Measurements from ENCODE around the gene FOXP1.

The FOXP1 gene

DNA sequence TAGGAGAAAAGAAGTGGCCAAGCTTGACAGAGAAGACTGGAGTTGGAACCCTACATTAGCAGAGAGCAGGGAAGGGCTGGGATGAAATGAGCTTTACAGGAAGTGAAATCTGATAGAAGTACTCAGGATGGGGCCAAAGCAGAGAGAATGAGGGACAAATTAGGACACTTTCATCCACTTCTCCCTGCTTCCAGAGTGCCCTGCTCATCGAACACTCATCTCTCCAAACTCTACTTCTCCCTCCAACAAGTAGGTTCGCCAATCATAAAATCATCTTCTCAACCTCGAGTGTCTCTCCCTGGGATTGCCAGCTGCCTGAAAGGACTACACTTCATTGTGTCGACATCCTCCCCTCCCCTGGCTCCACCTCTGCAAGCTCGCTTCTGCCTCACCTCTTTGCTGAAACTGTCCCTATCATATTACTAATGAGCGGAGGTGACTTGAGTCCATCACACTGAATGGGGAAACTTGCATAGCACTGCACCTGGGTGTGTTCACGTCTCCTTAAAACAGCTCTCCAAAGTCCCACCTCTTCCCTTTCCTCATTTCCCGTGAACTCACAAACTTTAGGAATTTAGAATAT, 365.8 kb downstream of the FOXP1 start:
- no peak for DNase-seq (ENCODE audit: low read depth, low spot score)

DNA sequence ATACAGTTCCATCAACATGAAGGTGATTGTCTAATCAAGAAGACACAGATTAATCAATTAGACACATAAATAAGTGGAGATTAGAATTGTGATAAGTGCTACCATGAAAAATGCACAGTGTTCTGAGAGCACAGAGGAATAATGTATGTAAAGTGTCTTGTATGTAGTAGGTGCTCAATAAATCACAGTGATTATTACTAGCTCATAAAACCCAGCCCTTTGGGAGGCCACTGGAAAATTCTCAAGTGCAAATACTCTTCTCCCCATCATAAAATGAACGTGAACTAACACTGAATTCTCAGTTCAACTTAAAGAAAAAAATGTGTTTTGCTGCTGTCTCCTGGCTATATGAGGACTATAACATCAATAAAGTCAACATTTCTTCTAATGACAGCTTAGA, 368.2 kb downstream of the FOXP1 start:
- no peak for DNase-seq (ENCODE audit: low read depth, low spot score)

DNA sequence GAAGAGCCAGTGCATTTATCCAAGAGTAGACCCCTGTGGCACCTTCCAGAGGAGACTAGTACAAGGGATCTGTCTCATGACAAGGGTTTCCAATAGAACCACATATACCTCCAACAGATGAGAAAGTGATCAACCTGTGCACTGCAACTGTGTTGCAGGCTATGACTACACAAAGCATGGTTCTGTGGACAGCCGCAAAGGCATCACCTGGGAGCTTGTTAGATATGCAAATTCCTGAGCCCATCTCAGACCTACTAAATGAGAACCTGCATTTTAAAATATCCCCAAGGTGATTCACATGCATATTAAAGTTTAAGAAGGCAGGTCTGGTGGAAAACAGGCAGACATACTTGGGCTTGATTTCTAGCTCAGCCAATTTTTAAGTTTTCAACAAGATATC, 368.7 kb downstream of the FOXP1 start:
- no peak for DNase-seq (ENCODE audit: low read depth, low spot score)

DNA sequence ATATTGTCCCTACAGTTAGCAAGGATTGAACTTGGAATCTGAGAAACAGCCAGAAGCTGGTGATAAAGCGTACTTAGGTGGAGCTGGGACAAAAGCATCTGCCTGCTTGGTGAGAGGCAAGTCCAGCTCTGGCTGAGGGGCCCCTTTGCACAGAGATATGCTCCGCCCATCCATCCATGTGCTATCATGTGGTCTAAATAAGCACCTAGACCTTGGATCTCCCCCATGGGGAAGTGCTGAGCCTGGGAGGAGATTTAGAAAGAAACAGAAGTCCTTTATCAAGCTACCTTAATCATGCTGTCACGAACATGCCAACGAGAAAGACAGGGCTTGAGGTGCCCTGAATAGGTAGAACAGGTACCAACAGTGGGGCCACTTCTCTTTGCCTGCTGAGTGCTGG, 369.5 kb downstream of the FOXP1 start:
- DNase-seq (ENCODE audit: low read depth, low spot score) = no peak

DNA sequence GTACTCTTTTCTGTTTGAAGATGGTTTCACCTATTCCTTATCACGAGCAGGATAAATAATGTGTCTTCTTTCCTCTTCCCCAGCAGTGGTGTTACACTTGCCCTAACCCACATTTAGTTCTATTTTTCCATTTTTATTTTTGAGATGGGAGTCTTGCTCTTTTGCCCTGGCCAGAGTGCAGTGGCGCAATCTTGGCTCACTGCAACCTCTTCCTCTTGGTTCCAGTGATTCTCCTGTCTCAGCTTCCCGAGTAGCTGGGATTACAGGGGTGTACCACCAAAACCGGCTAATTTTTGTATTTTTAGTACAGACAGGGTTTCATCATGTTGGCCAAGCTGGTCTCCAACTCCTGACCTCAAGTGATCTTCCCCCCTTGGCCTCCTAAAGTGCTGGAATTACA, 372.4 kb downstream of the FOXP1 start:
- no peak for DNase-seq (ENCODE audit: low read depth, low spot score)

DNA sequence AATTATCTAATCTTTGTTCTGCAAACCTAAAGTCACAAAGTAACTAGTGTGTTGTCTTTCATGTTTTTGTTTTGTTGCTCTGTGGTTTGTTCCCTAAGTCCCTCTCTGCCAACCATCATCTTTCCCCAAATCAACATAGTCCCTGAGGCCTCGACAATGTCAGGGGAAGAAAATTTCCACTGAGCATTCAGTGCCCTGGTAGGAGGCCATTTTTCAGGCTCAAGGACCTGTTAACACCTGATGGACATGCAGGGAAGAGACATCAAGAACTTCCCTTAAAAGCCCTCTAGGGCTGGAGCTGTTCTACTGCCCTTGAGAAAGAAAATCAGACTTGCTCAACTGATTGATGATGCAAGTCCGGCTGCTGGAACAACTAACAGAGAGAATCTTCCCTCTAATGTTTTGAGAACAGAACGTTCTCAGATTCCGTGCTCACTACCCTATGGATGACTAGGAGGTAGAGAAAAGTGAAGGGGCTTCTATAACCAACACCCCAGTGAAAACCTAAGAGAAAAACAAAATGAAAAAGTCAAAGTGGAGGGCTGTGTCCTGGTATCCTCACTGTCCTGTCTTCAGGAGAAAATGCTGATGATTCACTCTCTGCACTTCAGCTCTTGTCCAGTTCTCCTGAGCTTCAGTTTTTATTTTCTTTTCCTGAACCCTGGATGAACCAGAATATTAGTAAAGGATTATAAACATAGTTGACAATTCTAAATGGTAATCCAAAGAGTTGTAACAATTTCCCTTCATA, 373.1 kb downstream of the FOXP1 start:
- no peak for DNase-seq (ENCODE audit: low read depth, low spot score)

DNA sequence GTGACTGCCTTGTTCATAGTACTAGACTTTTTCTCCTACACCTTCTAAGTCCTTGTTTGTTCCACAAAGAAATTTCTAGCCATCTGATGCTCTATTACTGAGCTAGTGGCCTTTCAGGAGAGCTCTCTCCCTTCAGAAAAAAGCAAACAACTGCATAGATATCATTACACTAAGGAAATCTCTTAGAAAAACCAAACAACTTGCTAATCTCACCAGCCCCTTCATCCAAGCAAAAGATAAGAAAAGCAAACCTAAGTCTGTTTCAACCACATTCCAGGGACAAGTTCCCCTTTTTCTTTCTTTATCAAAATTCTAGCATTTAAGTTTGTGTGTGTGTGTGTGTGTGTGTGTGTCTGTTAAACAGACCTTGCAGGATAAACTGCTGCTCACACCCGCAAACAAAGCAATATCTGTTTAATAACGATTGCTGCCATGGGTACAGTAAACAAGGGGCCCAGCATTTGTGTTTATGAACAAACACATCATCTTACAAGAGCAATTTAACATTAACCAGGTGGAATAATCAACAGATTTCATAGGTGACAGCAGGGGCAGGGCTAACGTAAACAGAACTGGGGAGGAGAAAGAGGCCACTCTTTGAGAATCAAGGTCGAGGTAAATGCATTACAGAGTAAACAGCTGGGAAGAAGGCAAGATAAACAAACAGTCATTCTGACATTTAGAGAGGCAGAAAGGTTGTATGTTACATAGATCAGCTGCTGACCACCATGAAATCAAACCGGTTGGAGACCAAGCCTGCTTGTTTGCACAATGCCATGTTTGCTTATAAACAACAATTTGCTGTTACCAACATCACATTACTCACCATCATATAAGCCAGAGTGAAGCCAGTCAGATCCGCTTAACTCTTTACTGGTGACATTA, 375.1 kb downstream of the FOXP1 start:
- no peak for DNase-seq (ENCODE audit: low read depth, low spot score)

DNA sequence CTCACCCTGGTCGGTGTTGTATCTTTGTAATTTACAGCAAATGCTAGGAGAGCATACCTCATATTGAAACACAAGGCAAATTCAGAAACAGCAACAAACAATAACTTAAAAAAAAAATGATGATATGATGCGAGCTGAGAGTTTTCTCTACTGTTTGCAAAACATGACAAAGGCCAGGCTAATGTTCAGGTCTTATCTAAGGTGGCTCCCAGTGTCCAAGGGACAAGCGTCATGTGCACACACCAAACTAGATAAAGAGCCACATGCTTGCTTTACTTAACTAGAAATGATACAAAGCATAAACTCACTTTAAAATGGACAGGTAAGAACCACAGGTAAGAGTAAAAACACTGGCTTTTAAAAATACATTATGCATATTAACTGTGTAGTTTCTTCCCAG, 375.9 kb downstream of the FOXP1 start:
- no peak for DNase-seq (ENCODE audit: low read depth, low spot score)

DNA sequence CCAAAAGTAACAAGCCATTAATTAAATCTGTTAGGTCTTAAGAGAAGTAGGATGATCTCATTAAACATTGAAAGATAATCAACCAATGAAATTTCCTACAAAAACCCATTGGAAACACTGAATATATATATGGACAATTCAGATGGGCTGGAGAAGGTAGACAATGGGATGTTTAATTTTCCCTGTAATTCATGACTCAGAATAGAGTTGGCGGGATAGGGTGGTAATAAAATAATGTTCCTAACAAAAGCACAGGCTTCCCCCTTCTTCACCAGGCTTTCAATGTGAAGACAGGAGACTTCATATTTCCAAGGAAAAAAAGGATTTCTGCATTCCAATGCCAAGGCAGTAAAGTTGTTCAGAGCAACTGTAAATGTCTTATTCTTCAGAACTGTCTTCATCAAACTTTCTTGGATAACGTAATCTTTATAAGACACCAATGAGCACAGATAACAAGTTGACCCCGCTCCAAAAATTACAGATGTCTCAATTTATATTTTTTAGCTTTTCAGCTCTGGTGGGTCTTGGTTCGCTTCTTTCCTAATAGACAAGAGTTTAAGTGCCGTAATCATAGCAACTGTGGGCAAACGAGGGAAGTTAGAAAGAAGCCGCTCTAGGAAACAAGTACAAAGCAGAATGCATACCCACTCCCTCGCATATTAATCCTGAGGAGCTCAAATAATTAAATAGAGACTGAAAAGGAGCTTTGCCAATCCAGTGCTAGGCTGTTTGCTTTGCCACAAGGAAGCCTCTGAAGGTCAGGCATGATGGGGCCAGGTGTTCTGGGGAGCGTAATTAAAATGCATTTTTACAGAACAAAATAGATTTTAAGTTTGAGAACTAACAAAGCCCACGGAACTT, 377.0 kb downstream of the FOXP1 start:
- no peak for DNase-seq (ENCODE audit: low read depth, low spot score)

DNA sequence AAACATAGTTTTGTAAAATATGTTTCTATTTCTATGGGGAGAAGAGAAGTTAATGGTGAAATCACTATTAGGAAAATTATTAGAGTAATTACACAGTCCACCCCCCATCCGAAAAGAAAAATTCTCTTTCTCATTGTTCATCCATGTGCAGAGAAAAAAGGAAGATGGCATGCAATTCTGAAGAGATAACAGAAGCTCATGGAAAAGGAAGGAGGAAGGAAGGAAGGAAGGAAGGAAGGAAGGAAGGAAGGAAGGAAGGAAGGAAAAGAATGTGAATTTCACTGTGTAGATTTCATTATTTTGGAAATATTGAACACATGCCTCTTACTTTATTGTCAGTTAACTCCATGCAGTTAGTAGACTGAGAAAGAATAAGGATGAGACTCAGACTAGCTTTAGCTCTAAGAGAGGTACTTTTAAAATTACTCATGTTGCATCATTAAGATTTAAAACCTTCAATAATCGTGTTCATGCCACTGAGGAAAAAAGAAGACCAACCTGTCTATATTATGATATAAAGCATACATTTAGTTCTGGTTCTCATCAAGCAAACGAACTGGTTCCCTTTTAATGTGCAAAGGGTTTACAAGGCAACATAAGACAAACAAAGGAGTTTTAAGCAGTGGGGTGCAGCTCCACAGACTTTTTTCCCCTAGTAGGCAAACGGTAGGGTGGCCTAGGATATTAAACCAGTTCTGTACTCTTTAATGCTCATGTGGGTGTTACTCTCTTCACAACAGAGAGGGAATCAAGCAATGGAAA, 379.6 kb downstream of the FOXP1 start:
- DNase-seq (ENCODE audit: low read depth, low spot score) = no peak

DNA sequence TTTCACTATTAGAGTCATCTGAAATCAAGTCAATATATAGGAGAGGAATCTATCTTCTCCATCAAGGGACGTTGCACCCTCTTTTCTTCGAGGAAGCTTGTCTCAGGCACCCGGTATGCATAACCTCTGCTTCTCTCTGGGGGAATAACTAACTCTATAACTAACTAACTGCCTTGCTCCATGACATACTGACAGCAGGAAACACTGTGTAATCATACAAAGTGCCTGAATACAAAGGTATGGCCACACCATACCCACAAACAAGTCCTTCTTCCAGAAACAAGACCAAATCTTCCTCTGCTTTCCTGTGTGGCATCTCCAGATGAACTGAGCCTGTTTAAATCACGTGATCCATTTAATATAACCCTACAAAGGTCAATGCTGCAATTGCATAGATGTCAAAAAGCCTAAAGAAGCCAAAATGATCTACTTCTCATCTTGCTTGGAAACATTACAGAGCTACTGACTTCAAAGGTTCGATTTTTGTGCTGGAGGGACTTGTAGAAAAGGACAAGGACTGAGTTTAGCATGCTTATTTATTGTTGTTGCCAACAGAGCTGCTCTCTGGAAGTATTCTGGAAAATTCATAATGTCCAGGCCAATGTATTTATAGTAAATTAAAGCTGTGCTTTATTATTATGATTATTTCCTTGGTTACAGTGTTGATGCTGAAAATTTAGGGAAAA, 380.5 kb downstream of the FOXP1 start:
- no peak for DNase-seq (ENCODE audit: low read depth, low spot score)

DNA sequence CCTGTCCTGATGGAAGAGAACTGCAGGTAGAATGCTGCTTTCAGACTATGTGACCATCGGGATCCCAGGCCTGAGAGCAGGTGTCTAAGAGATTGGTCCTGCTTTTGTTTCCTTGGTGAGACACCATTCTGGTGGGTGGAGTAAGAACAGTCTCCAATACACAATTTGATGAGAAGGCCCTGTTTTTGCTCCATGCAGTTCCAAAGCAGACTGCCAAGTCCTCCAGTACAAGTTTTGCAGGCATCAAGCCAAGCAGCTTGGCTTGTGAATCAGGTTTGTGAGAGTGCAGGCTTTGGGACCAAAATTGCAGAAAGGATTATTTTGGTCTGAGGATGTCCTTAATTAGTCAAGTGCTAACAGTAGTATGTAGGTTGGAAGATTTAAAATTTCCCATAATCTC, 381.6 kb downstream of the FOXP1 start:
- no peak for DNase-seq (ENCODE audit: low read depth, low spot score)

DNA sequence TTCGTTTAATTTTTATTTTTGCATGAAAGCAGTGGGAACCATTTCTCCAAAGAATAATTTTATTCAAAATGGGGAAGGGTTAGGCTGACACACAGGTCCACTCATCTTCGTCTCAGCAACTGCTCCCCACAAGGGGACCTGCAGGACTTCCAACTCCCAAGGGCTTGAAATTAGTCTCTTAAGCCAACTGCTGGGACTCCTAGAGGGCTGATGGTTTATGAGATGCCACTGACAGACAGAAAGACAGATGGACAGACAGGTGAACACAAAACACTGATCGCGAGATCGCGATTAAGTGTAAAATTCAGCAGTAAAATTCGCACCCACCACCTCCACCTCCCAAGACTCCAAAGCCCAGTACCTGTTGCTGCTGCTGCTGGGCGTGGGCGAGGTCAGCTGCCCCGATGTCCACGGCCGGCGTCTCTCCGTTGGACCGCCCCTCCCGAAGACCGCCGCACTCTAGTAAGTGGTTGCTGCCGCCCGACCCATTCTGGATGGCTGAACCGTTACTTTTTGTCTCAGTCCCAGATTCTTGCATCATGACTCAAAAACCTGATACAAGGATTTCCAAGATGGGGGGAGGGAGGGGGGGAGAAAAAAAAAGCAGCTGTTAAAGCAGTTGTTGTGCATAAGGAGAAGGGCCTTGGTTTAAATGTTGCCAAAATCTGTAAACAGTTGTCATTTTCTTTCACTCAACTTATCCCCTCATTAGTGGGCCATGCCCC, 385.5 kb downstream of the FOXP1 start:
- no peak for DNase-seq (ENCODE audit: low read depth, low spot score)

DNA sequence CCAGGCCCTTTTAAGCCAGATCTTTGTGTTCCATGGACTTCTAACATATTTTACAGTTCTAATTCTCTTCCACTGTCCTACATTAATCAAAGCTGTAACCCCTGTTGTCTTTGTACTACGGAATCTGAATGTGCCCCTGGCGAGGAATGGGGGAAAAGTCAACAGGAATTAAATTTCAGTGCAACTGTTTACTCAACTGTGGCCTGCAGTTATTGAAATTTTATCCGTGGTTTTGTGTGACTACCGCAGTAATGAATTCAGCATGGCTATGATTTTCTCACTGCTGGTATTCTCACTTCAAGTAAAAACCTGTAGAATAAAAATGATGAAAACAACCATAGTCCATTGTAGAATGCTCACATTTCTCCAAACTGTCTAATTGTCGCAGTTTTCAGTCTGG, 388.0 kb downstream of the FOXP1 start:
- no peak for DNase-seq (ENCODE audit: low read depth, low spot score)

DNA sequence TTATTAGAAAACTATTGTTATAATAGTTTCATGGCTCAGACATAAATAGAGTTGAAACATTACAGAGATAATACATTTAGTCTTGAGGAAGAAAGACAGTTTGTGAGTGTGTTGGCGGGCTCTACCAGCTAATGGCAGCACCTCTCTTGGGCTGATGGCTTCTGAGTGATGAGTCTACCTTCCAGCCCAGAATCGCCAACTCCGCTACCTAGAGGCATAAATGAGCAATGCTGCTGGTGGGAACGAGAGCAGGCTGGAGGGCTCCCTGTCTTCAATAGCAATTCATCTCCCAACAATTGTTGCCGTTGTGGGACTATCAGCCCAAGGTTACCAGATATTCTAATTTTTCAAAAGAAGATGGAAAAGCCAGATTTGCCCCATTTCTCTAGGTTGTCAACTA, 388.7 kb downstream of the FOXP1 start:
- no peak for DNase-seq (ENCODE audit: low read depth, low spot score)

DNA sequence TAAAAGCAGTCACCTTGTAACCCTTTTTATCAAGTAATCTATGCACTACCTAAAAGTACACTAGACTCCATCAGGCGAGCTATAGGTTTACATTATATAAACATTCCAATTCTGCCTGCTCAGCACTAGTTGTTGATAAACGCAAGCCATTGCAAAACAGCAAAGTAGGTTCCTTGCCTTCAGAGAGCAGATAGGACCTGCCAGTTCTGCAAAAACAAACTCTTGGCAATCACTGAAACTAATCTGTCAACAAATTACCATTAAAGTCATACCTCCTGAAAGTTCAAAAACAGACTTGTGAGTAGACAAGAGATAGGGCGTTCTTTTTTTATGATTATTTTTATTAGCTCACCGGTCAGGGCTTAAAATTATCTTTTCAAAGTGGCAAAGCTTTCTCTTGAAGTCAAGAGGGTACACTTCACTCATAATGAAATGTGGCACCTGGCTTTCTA, 392.5 kb downstream of the FOXP1 start:
- DNase-seq (ENCODE audit: low read depth, low spot score) = no peak

DNA sequence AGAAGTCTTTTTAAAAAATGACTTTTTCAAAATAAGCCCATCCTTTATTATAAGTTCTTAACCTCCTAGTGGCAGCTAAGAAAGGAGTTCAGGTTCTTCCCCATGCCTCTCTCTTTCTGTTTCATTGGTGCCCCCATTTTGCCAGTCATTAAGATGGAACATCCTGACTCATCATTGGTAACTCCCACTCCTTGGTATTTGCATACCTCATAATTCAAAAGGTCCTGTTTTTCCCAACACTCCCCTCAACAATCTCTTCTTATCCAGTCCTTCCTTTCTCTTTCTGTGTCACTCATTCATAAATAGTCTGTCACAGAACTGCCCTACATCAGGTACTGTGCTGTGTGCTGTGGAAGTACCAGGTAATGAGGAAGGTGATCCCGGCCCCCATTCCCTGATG, 394.0 kb downstream of the FOXP1 start:
- no peak for DNase-seq (ENCODE audit: low read depth, low spot score)

DNA sequence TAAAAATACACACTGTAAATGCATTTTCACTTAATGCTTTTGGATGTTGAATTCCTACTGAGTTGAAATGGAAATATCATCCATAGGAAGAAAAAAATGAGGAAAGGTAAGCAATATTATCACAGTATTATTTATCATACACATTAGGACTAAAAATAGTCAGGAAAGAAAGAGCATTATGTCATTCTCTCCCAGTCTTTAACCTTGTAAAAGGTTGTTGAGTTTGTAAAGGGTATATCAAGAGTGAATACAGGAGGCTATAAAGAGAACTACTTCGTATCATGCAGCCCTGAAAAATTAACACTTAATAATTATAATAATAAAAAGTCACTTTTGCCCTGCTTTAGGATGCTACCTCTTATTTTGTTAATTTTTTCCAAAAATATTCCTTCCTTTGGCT, 395.8 kb downstream of the FOXP1 start:
- no peak for DNase-seq (ENCODE audit: low read depth, low spot score)

DNA sequence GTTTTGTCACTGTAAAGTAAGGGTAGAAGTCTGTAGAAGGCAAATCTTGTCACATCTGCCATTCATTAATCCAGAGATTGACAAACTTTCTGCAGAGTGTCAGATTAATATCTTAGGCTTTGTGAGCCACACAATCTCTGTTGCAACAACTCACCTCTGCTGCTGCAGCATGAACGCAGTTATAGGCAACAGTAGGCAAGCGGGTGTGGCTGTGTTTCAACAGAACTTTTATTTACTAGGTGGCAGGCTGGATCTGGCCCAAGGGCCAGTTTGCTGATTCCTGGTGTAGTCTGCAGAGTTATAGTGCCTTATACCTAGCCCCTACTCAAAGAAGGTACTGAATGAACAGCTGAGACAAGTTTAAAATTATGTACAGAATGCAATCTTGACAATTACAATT, 396.7 kb downstream of the FOXP1 start:
- DNase-seq (ENCODE audit: low read depth, low spot score) = no peak
